GM18498 (cell line): Measurements from ENCODE around the gene MEDAG.
A peak's percentile ranks its signal among the peaks of the same experiment; 100 is the strongest.

ENCODE experiments used
- ATAC-seq: cut with Tn5 transposase; IDR thresholded peaks from one replicate; pipeline ENCODE4 v1.9.1; 2021; ENCODE audit warnings: mild to moderate bottlenecking, moderate library complexity; ENCODE audit not compliant: unreplicated experiment

The MEDAG gene

DNA sequence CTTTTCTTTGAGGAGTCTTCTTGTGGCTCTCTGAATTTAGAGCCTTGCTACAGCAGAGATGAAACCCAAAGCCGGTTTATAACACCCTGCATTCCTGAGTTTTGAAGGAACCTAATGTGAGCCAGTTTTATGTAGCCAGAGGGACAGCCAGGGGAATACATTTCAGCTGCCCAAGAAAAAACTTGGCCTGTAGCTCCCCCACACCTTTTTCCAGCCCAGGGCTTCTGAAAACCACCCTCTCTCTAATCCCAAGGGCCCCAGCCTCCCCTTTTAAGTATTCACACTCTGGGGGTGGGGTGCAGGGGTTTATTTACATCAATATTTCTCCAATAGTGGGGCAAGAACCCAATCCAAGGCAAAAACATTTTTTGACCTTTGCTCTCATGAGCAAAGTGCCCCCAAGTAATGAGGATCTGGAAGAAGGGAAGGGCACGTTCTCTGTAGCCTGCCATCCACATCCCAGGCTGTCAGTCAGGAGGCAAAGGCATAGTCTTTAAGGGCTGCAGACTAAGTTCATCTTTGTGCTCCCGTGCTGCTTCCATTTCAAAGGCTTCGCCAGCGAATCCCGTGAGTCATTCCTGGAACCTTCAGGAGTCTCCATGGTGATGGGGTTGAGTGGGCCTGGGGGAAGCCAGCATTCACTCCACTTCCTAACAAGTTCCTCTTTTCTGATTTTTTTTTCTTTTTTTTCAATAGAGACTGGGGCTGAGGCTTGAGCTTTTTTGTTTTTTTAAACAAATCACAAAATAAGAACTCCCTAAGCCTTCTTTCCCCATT, 33.2 kb upstream of the MEDAG start:
- no peak for ATAC-seq

DNA sequence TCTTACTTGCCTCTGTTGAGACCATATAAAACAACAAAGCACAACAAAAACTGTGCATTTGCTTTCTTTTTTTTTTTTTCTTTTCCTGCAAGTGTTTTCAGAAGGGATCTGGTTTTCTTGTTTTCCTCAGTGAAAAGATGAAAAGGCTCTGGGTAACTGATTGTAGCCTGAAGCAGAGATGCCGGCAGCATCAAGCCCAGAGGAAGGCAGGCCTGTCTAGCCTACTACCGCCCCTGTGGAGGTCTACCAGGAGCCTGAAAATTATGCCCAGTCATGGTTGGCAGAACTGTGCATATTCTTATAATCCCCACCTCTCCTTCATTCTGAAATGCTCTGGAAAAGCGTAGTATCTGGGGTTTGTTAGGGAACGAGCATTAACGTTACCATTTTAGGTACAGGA, 32.6 kb upstream of the MEDAG start:
- no peak for ATAC-seq

DNA sequence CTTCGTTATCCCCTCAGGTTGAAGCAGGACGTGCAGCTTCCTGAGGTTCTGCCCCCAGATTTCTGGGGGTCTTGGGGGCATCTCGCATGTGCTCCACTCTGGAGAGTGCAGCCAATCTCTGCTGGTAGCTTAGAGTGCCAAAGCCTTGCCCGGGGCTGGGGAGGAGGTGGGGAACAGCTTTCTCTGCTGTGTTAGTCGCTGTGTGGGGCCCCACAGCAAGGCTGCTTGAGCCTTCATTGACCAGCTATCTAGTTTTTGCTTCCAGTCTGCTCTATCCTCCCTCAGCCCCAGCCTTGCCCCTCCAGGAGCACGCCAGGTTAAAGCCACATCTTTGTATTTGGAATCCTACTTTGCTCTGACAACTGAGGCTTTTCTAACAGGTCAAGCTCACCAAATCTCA, 32.0 kb upstream of the MEDAG start:
- no peak for ATAC-seq

DNA sequence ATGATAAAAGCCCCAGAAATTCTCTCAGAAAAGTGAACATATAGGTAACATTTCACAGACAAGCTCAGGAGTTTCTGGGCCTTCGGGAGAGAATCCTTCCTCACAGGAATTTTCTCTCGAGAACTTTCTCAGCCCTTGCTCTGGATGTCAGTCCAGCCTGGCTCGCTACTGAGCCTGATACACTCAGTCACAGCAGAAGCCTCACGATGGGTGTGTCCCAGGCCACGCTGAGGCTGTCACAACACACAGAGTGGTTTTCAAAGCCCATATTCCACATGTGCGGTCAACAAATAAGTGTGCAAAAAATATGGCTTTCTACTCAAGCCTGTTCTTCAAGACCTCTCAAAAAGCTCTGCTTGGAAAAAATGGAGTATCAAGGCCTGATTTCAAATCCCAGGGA, 31.5 kb upstream of the MEDAG start:
- ATAC-seq, result no peak

DNA sequence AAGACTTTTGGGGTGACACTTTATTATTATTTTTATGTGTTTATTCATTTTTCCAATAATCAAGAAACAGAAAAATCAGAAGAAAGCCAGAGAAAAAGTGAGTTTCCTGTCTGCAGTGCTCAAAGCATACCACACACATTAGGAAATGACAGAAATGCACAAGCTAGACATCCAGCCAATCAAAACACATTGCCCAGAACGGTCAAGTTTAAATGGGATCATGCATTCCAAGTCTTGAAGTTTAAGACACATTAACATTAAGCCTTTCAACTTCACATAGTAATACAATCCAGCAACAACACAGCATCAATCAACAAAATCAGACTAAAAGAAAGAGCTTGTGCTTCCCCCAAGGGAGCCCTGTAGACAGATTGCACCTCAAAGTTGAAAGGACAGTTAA, 28.7 kb upstream of the MEDAG start:
- ATAC-seq, result no peak

DNA sequence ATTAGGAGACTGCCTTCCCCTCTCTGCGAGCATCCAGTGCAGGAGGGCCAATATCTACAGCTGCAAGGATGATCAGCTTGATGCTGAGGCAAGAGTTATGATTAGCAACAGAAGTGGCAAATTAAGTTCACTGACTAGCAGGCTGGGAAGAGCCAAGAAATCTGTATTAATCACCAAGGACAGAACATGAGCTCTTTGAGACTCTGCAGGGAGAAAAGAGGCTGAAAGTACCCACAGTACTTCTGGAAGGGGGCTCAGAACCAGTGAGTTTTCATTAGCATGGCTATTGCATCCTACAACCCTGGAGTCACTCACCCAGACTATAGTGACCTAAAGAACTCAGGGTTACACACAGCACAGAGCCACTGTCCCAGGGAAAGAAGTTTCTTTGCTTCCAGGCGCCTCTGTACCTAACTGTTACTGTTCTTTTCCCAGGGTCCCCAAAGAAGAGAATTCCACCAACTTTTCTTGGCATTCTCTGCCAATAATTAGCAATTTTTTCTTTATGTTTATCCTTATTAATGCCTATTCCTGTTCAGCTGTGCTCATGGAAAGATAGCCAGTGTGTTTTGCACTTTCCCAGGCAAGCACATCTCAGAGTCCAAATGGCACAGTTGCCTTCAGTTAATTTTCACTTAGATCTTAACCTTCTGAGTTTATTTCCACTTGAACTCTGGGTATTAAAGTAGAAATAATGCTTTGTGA, 25.8 kb upstream of the MEDAG start:
- ATAC-seq, result no peak

DNA sequence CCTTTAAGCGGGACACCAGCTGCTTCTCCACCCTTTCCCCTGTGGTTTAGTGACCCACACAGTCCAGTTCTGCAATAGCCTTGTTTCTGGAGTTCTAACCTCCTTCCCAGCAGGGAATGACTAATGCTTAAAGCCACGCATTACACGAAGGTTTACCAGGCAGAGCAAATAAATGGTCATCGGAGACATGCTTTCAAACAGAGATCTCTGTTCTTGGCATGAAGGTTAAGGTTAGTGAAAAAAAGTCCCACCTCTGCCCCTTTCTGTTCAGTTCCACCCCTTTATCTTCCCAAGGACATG, 25.3 kb upstream of the MEDAG start:
- ATAC-seq, result no peak

DNA sequence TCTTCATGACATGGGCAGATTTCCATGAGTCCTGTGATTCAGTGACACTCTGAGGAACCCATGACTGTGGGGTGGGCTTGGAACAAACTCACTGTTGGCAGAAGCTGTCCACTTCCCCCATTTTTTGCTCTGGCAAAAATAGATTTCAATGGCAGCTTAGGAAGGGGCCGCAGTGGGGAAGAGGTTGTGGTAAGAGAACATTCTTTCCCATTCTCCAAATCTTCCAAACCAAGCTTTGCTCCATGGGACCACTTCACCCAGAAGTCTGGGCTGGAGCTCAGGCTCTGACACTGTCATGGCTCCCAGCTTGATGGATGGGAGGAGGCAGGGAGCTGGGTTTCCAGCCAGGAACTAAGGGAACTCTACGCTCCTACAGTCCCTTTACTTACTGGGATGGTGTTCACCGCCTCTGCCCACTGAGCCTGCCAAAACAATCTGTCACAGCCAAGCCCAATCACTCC, 24.9 kb upstream of the MEDAG start:
- ATAC-seq, result no peak

DNA sequence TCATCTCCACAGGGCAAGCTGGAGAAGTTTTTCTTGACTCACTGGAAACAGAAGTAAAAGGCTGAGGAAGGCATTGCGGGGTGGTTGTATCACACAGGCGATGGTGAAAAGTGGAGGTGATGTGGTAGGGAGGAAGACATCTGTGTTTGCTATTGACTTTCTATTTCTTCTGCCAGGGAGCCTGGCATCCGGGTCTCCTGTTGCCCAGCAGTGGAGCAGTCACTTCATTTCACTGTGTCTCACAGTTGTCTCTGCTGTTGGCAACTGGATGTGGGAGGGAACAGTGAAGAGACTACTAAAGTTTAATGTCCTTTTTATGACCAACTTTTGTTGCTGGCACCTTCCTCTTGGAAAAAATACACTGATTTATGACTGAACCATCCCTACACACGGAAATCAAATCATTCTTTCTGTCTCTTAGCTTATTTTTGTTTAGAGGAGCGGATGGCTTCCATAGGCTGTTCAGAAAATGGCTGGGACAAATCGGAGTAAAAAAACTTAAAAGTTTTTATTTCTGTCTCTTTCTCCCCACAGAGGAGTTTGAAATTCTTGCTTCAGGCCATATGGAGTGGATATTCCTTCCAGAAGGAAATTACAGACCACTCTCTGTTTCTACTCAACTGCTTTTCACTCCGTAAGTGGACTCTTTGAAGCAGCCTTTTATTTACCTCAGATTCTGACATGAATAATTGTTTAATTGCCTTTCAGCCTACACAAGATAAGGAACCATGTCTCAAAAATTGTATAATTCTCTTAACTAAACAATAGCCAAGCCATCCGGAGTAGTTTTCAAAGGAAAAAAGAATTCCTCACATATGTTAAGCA, 23.8 kb upstream of the MEDAG start:
- ATAC-seq, result no peak

DNA sequence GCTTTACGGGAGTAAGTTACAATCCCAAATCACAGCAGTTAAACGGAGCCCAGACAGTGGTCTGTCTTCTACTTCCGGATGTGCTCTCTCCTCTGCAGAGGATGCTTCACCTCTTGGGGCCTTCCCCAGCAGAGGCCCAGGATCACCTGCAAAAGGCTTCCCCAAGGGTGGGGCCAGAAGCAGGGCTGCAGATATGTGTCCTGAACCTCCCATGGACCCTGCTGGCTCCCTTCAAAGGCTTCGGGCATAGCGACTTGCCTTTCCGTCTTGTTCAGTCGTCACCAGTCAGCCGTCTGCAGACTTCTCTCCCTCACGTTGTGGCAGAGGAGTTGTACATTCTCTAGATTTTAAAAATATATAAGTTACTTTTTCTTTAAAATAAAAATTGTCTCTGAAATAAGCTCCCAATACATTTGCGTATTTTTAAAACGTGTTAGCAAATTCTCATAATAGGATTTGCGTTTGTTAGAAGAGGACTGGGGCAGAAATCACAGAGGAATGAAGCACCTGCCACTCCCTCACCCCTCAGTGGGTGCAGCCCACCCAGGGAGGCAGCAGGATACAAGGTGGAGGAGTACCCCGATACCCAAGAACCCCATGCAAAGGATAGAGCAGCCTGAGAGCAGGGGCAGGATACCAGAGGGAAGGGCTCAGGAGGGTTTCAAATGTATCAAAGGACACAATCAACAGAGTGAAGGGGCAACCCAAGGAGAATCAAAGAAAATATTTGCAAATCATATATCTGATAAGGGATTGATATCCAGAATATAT, 22.9 kb upstream of the MEDAG start:
- ATAC-seq, result no peak

DNA sequence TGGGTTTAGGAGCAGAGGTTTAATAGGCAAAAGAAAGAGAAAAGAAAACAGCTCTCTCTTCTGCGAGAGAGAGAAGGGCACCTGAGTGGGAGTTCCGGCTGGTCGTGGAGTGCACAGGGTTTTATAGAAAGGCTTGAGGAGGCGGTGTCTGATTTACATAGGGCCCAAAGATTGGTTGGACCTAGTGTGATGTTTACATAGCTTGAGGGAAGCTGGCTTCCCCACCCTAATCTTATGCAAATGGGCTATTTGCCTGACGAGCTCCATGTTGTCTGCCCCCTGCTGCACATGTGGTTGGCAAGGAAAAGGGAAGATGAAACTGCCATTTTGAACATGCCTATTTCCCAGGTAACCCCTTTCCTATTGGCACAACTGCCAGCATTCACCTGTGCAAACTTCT, 21.5 kb upstream of the MEDAG start:
- ATAC-seq, result no peak

DNA sequence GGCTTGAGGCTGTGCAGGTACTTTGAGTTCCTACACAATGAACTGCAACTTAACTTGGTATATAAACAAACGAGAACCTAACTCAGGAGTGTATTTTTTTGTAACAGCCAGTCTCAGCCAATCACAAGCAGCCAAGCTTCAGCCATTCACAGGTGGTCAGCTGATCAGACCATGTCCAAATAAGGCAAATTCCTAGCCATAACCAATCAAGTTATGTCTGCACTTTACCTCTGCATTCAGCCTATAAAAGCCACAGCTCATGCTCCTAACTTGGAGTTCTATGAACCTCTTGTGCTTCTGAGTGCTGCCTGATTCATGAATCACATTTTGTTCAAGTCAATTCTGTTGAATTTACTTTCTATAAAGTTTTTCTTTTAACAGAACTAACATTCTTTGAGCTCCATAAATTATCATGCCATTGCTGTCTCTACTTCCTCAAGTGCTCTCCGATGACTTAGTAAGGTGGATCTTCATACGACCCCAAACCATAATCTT, 16.8 kb upstream of the MEDAG start:
- no peak for ATAC-seq

DNA sequence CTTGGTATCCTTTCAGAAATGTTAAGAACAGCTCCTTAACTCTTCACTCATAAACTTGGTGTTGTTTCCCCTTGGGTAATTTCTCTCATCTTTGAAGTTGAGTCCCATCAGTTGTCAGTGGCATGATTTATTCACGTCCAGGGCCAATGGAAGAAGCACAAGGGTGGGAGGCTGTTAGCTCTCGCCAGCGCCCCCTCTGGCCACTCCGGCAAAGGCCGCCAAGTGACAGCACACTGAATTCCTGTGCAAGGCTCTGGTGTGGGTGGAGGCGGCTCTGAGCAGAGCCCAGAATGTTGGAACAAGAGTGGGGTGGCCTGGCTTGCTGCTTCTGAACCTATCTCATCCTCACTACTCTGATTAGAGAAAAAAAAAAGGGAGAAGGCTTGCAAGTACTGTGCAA, 13.1 kb upstream of the MEDAG start:
- ATAC-seq, result no peak

DNA sequence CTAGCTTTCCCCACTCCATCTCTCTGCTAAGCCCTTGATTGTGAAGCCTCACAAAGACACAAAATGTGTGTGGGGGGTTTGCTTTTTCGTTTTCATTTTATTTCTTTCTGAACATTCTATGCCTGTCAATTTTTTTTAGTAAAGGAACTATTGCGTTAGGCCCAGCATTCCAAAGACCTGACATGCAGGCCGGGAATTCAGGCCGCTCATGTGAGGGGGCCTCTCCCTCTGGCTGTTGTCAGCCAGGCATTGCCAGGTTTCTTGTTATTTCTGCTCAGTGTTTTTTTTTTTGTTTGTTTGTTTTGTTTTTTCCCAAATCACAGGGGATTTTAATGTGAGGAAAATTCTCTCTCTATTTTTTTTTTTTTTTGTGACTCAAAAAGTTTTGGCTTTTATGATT, 10.3 kb upstream of the MEDAG start:
- ATAC-seq, result no peak

DNA sequence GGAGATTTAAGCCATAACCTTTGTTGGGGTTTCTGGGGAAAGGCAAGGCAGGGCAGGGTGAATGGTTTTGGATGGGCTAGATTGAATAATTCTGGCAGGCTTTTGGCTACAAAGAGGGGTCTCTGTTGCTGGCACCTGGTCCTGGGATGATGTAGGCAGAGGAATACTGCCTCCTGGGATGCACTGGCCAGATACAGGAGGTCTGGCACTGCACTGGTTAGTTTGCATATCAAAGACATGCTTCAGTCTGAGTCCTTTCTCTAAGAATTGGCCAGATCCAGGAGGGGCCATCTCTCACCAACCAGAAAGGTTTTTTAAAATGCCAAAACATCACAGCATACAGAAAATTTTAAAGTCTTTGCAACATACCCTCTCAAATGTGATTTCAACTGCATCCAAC, 8.0 kb upstream of the MEDAG start:
- no peak for ATAC-seq

DNA sequence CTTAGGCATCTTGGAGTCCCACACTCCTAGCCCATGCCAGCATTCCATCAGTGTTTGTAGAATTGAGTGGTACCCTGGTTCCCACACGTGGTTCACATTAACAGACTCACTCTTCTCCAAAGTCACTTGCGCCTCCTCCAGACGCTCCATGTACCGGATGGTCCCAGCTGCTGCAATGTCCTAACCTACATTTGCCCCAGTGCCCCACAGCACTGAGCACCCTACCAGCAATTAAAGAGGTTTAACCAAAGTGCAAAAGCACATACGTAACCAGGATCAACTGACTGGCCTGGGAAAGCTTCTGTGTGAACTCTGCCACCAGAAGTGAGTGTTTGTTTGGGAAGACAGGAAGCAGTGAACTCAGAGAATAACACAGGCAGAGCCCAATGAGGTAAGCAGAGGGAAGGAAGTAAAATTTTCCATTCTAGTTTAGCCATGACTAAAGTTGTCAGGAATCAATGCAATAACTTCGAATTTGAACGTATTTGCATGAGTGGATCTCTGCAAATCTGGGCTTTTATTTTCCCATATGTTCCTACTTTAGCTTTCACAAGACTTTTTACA, 7.3 kb upstream of the MEDAG start:
- ATAC-seq, result no peak

DNA sequence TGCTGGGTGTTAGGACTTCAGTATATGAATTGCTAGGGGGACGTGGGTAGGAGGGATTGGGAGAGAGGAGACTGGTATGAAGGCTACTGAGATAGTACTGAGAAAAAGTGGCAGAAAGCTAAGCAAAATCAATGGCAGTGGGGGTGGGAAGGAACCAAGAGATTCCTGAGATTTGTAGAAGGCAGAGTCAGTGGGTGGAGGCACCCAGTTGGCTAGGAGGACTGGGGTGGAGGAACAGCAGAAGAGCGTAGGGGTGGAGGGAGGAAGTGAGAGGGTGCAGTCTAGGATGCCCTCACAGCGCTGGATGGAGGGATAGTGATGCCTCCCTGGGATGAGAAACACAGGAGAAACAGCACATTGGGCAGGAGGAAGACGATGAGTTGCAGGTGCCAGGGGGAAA, 5.6 kb upstream of the MEDAG start:
- ATAC-seq, result no peak

DNA sequence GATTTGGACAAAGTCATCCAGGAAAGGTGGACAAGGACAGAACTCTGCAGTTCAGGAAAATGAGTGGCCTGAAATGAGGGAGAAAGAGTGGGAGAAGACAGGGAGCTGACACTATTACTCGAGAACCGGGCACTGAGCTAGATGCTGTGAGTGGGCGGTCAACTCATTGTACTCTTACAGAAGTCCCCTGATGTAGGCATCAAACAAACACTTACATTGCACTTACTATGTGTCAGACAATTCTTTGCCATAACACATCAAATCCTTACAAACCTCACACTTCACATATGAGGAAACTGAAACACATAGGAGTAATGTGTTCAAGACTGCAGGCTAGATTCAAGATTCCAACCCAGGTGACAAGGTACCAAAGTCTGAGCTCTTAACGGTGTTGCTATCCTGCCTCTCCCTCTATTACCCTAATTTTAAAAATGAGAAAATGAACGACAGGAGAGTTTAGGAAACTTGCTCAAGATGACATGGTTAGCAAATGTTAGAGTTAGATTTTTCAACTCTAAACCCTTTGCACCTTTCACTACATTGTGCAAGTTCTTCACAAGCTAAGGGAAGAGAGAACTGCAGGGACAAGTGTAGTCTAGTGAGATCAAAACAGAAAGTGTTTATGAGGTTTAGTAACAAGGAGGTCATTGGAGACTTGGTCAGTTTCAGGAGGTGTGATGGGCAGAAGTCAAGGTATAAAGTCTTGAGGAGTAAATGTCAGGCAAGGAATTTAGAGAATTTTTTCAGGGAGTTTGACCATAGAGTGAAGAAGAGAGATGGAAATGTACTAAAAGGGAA, 4.9 kb upstream of the MEDAG start:
- ATAC-seq, result peak; percentile 61

DNA sequence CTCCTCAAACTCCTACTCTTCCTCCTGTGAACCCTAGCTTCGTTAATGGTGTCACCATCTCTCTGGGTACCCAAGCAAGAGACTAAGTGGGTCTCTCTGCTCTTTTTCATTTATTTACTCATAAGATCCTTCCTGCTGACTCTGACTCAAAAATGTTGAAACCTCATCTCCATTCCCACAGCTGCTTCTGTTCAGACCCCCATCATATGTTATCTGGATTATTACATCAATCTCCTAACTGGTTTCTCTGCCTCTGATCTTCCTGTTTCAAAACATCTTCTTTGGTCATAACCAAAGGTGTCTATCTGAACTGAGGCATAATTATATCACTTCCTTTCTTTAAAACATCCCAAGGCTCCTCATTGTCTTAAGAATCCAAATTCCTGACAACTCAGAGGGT, 2.0 kb upstream of the MEDAG start:
- no peak for ATAC-seq
